Bronchial epithelial cell (primary cell): ENCODE data around the gene MAST4. TPM values are rescaled to one million over a fixed set of nuclear protein-coding genes. Genes with fewer than 3 reads are reported as not detected.

Experiments
- DNase-seq: peaks from one replicate; pipeline ENCODE4 v3.0.0-alpha.2; 2010; ENCODE audit warnings: low read depth
- FAIRE-seq: peaks from 2 replicates; lab custom pipeline; 2011; peaks lifted over from hg19 to GRCh38; lab: Jason Lieb, UNC
- H3K27me3 ChIP-seq: 2 replicates; pipeline ENCODE4 v1.5.1; 2011; ENCODE audit warnings: low read length; ENCODE audit not compliant: control insufficient read depth, insufficient read depth
- H3K36me3 ChIP-seq: 2 replicates; pipeline ENCODE4 v1.5.1; 2011; ENCODE audit warnings: low read length; ENCODE audit not compliant: control insufficient read depth, insufficient read depth
- H3K4me3 ChIP-seq: 2 replicates; pipeline ENCODE4 v1.5.1; 2011; ENCODE audit warnings: mild to moderate bottlenecking, low read depth, low read length, control low read depth
- total RNA-seq: library from RNA; depleted of rRNA; stranded (reverse); fragments of >200 nt; gene quantifications from 2 replicates; pipeline ENCODE4 v1.2.1, GENCODE V29; 2014
- TF ChIP-seq, protein P1 (sequence below): IDR thresholded peaks from 2 replicates; pipeline ENCODE4 v1.5.1; 2011; ENCODE audit warnings: mild to moderate bottlenecking, moderate library complexity, low read length, control low read depth, inconsistent platforms; ENCODE audit not compliant: insufficient read depth, severe bottlenecking

Gene MAST4
- total RNA-seq, 1 donor from 2014 or later = 10.3 TPM

DNA sequence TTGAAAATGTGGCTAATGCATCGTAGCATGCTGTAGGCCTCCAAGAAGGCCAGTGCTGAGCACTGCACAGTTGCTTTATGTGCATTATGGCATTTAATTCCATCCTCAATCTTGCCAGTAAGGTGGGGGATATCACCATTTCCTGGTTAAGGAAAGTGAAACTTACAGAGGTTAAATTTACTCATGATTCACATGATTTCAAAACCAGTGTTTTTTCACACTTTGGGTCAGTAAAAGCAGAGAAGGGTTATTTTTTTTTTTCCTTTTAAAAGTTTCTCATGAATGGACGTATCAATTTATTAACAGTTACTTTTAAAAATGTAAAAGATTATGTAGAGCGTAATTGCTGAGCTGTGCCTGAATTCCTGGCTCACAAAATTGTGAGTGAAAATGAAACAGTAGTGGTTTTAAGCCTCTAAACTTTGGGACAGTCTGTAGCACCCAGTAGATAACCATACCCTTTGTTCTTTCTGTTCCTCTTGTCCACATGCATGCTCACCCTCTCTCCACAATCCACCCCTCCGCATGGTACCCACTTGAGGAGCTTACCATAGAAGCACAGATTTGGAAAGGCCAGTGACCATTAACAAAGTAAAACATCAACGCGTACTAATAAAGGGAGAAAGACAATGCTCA is 21.2 kb downstream of the MAST4 start:
- H3K27me3 ChIP-seq = no peaks in the 10 kb centered on the region
- DNase-seq (no peak), FAIRE-seq (no peak)
- TF ChIP-seq, protein P1, sequence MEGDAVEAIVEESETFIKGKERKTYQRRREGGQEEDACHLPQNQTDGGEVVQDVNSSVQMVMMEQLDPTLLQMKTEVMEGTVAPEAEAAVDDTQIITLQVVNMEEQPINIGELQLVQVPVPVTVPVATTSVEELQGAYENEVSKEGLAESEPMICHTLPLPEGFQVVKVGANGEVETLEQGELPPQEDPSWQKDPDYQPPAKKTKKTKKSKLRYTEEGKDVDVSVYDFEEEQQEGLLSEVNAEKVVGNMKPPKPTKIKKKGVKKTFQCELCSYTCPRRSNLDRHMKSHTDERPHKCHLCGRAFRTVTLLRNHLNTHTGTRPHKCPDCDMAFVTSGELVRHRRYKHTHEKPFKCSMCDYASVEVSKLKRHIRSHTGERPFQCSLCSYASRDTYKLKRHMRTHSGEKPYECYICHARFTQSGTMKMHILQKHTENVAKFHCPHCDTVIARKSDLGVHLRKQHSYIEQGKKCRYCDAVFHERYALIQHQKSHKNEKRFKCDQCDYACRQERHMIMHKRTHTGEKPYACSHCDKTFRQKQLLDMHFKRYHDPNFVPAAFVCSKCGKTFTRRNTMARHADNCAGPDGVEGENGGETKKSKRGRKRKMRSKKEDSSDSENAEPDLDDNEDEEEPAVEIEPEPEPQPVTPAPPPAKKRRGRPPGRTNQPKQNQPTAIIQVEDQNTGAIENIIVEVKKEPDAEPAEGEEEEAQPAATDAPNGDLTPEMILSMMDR = no peak
- H3K4me3 ChIP-seq = no peak overlapping the region
- no peaks in the 10 kb centered on the region for H3K36me3 ChIP-seq

DNA sequence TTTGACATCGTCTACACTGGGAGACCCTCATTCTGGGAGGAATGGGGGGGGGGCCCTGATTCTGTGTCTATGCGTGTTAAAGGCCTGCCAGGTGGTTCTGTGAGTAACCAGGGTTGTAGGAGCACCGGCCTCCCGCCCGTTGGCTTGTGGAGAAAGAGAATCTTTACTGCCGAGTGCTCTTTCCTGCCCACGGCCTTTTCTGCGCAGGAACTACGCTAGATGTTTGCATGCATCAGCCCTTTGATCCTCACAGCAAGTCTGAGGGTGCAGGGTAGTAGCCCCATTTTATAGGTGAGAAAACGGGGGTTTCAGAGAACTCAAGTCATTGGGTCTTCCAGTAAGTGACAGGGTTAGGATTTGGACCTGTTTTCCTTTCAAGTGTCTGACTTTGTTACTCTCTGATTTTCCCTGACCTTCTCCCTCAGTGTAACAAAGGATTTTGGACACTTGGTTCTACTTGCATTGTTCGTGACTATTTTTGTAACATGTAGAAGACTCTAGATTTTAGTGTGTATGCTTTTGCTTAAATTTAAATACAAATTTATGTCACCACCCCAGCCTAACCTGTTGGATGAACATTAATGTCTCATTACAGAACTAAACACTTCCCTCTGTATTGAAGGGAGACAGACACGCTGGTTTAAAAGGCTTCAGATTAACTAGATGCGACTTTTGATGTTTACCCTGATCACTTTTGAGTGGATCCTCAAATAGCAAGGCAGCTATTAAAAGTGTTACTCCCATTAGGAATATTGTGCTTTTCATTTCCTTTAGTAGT is 22.0 kb downstream of the MAST4 start:
- no peak for DNase-seq
- no peak for FAIRE-seq
- no peaks in the 10 kb centered on the region for H3K27me3 ChIP-seq
- TF ChIP-seq, protein P1 = no peak
- no peaks in the 10 kb centered on the region for H3K36me3 ChIP-seq
- H3K4me3 ChIP-seq = no peak overlapping the region

DNA sequence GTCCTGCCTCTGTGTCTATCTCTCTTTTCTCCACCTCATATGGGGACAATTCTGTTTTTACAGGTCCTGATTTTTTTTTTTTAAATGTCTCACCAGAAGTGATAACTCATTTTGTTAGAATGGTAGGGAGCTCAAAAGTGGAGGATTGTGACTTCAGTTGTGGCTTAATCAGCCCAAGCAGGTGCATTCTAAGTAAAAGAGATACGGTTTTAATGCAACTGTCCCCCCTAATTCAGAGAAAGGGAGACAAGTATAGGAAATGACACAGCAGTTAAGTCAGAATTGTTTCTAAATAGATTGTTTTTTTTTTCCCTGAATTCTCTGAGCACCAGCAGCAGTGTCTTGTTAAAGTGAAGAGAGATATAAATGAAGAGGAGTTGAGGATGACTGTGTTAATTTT is 24.5 kb downstream of the MAST4 start:
- Histone ChIP-seq H3K36me3 (no peaks in the 10 kb centered on the region), H3K27me3 (no peaks in the 10 kb centered on the region), H3K4me3 (no peak overlapping the region)
- FAIRE-seq (no peak), DNase-seq (no peak)
- TF ChIP-seq, protein P1 = no peak

DNA sequence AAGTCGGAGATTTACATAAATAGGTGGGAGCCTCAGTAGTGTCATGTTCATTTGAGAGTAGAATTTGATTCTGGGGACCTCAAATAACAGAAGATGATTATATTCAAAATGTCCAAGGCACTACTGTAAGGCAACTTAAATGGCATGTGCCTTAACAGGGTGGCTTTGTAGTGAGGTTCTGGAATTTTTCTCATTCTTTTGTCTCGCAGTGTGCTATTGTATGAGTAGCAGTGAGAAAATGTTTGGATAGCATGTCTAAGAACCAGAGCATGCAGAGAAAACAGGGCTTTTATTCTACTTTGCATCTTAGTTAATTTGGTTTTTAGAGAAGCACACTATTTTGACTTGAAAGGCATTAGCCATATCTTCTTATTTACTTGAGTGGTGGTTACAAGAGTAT is 25.0 kb downstream of the MAST4 start:
- TF ChIP-seq, protein P1 = no peak
- no peak for DNase-seq
- Histone ChIP-seq H3K36me3 (no peaks in the 10 kb centered on the region), H3K4me3 (no peak overlapping the region), H3K27me3 (no peaks in the 10 kb centered on the region)
- no peak for FAIRE-seq

DNA sequence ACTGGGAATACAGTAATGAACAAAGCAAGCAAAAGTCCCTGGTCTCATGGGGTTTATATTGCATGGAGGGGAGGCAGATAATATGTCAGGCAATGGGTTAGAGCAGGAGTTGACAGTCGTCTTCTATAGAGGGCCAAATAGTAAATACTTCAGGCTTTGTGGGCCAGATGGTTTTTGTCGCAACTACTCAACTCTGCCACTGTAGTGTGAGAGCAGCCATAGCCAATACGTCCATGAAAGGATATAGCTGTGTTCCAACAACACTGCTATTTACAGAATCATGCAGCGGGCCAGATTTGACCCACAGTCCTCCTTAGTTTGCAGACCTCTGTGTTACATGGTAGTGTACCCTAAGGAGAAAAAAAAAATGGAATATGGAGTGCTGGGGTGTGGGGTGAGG is 25.5 kb downstream of the MAST4 start:
- no peak overlapping the region for H3K4me3 ChIP-seq
- no peak for FAIRE-seq
- TF ChIP-seq, protein P1 = no peak
- no peak for DNase-seq
- no peaks in the 10 kb centered on the region for H3K27me3 ChIP-seq
- H3K36me3 ChIP-seq = no peaks in the 10 kb centered on the region
